ENCODE results near the gene MCU. TPM values are rescaled to one million over a fixed set of nuclear protein-coding genes. Genes with fewer than 3 reads are reported as not detected.

MCU gene
- polyA plus RNA-seq, 1 of the 3 experiments (the other 2 are of a cell fraction) = 20.6 TPM

DNA sequence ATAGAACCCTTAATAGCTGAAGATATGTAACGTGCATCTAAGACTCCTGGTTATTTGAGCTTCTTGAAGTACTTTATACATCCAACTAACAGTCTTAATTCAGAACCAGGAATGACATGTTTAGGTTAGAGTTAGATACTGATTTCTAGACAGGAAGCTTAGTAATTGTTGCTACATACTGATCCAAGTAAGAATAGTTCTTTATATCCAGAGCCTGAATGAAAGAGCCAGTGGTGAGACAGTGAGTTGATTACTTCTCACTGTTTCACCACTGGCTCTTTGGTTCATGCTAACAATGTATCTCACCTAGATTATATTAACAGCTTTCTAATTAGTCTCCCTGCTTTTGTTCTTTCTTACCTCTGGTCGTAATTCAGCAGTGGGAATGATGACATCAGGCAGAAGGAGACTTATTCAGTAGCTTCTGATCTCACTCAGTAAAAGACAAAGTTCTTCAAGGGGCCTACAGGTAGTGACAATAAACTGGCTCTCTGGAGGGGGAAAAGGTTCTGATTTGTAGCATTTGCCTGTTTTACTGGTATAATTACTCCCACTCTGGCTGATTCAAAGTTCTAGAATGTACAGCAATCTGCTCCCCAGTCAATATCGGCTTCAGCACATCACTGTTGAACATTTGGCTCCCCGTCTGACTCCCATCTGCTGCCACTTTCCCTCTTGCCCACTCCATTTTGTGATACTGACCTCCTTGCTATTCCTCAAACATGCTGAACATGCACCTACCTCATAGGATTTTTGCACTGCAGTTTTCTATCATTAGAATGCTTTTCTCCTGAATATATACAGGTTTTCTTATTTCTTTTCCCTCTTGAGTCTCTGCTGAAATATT is 29.1 kb downstream of the MCU start:
- no peaks in the 10 kb centered on the region for H4K20me1 ChIP-seq (ENCODE audit: insufficient read depth)
- H3K9me3 ChIP-seq = no peaks in the 10 kb centered on the region
- 96% methylated on average over 4 of the region's 4 CpGs for WGBS (ENCODE audit: low lambda C conversion rate)
- CTCF ChIA-PET = interaction anchor here (0.7 to 1.0 kb wide), 3 partner anchors 13 to 92 kb away, joined by 3 read pairs; no protein-coding TSS in a partner anchor
- no peaks in the 10 kb centered on the region for H3K4me1 ChIP-seq (ENCODE audit: control insufficient read depth in 1 of 2, insufficient read depth in 2 of 2, low read depth in 1 of 2, low read length in 1 of 2)
- TF ChIP-seq, protein P1, sequence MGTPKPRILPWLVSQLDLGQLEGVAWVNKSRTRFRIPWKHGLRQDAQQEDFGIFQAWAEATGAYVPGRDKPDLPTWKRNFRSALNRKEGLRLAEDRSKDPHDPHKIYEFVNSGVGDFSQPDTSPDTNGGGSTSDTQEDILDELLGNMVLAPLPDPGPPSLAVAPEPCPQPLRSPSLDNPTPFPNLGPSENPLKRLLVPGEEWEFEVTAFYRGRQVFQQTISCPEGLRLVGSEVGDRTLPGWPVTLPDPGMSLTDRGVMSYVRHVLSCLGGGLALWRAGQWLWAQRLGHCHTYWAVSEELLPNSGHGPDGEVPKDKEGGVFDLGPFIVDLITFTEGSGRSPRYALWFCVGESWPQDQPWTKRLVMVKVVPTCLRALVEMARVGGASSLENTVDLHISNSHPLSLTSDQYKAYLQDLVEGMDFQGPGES (IDR thresholded peaks at IDR 0.05; ENCODE audit: low read depth, low read length) = no peak
- TF ChIP-seq JUND (IDR thresholded peaks at IDR 0.05) = no peak
- TF ChIP-seq ELF1 (IDR thresholded peaks at IDR 0.05) = no peak
- TF ChIP-seq RXRA (IDR thresholded peaks at IDR 0.05; ENCODE audit: borderline replicate concordance, low read depth) = no peak
- no peak for TF ChIP-seq ZBTB33 (IDR thresholded peaks at IDR 0.05; ENCODE audit: borderline replicate concordance, low read depth)
- TF ChIP-seq FOXJ3 (CRISPR knock-in tag; IDR thresholded peaks at IDR 0.05) = no peak
- TF ChIP-seq NFIC (IDR thresholded peaks at IDR 0.05; ENCODE audit: borderline replicate concordance) = no peak
- TF ChIP-seq POLR2AphosphoS5 (IDR thresholded peaks at IDR 0.05; ENCODE audit: low read depth, low read length) = no peak
- TF ChIP-seq NRF1 (IDR thresholded peaks at IDR 0.05; ENCODE audit: low read depth, low read length) = no peak
- no peak for TF ChIP-seq MAX (IDR thresholded peaks at IDR 0.05; ENCODE audit: low read depth)
- TF ChIP-seq EZH2phosphoT487 (IDR thresholded peaks at IDR 0.05; ENCODE audit: borderline replicate concordance, low read depth) = no peak
- TF ChIP-seq RAD21 (IDR thresholded peaks at IDR 0.05; ENCODE audit: low read length) = no peak
- TF ChIP-seq GABPA (IDR thresholded peaks at IDR 0.05; ENCODE audit: low read depth) = no peak
- TF ChIP-seq PBX3 (IDR thresholded peaks at IDR 0.05) = no peak
- TF ChIP-seq MEF2A (IDR thresholded peaks at IDR 0.05; ENCODE audit: borderline replicate concordance, low read depth) = no peak
- no peak for TF ChIP-seq YY1 (IDR thresholded peaks at IDR 0.05; ENCODE audit: low read depth)
- no peak overlapping the region for H3K4me2 ChIP-seq
- H3K36me3 ChIP-seq (replicated peaks in 1 of 2; ENCODE audit: control insufficient read depth in 1 of 2, insufficient read depth in 2 of 2, low read length in 1 of 2) = peaks cover 10 to 35% of the 10 kb centered on the region in 2 experiments
- H3K27ac ChIP-seq (ENCODE audit: low read depth in 2 of 2, low read length in 1 of 2) = no peak overlapping the region
- 0 out of 2 replicates have a peak, but pooled peaks cover 9% of the 10 kb centered on the region for H3K79me2 ChIP-seq (ENCODE audit: insufficient read depth)
- no peaks in the 10 kb centered on the region for H3K27me3 ChIP-seq (ENCODE audit: insufficient read depth)
- no peak overlapping the region for H2AFZ ChIP-seq (ENCODE audit: low read depth)
- no peaks in the 10 kb centered on the region for H3K9me2 ChIP-seq
- no peak overlapping the region for H3K4me3 ChIP-seq (ENCODE audit: low read depth in 2 of 2, low read length in 1 of 2)
- POLR2A ChIA-PET = no interaction called here
- no peak overlapping the region for H3K9ac ChIP-seq
- DNase-seq = no peak
- peaks cover 14% of the 10 kb centered on the region for H3F3A ChIP-seq (replicated peaks; ENCODE audit: insufficient read depth)

All from SK-N-SH (cell line).